Measurements from ENCODE around the gene CHTOP. TPM values are rescaled to one million over a fixed set of nuclear protein-coding genes. Genes with fewer than 3 reads are reported as not detected.

Gene CHTOP
- total and polyA plus RNA-seq, 2 experiments from 2014 or later: 26.9 to 42.2 TPM

DNA sequence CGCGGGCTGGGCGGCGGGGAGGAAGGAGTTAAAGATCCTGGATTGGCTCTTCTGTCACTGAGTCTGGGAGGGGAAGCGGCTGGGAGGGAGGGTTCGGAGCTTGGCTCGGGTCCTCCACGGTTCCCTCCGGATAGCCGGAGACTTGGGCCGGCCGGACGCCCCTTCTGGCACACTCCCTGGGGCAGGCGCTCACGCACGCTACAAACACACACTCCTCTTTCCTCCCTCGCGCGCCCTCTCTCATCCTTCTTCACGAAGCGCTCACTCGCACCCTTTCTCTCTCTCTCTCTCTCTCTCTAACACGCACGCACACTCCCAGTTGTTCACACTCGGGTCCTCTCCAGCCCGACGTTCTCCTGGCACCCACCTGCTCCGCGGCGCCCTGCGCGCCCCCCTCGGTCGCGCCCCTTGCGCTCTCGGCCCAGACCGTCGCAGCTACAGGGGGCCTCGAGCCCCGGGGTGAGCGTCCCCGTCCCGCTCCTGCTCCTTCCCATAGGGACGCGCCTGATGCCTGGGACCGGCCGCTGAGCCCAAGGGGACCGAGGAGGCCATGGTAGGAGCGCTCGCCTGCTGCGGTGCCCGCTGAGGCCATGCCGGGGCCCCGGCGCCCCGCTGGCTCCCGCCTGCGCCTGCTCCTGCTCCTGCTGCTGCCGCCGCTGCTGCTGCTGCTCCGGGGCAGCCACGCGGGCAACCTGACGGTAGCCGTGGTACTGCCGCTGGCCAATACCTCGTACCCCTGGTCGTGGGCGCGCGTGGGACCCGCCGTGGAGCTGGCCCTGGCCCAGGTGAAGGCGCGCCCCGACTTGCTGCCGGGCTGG lies 44.9 kb downstream of the CHTOP start, which contains the start of gene NPR1:
Gene NPR1, plus strand, starts transcription at position 170 of the 818 bp plus-strand sequence. Its CDS starts 421 bp downstream, at position 591.
- peak; percentile 74 for DNase-seq
- Histone ChIP-seq H2AFZ (peak within 1 kb of the TSS; percentile 77), H3K27me3 (replicated peaks; ENCODE audit: insufficient read depth) (peaks cover 7% of the 10 kb centered on the region; the same call in 1 of the 2 replicates), H3K36me3 (ENCODE audit: low read depth) (no peaks in the 10 kb centered on the region), H3K9ac (no peak within 1 kb of the TSS), H3K9me2 (ENCODE audit: insufficient read depth) (no peaks in the 10 kb centered on the region), H3K27ac (no peak within 1 kb of the TSS), H3K79me2 (ENCODE audit: insufficient read depth) (no peaks in the 10 kb centered on the region), H3K9me3 (ENCODE audit: low read depth) (no peaks in the 10 kb centered on the region), H3K4me1 (ENCODE audit: insufficient read depth) (no peaks in the 10 kb centered on the region), H3K4me3 (peak within 1 kb of the TSS; percentile 57), H4K20me1 (ENCODE audit: insufficient read depth) (no peaks in the 10 kb centered on the region), H3K4me2 (ENCODE audit: unreplicated experiment) (peak within 1 kb of the TSS; percentile 56), H3F3A (ENCODE audit: insufficient read depth) (no peaks in the 10 kb centered on the region)
- TF ChIP-seq EZH2phosphoT487 (IDR thresholded peaks at IDR 0.05; ENCODE audit: insufficient read depth, low read depth) (no peak), EZH2 (IDR thresholded peaks at IDR 0.05; ENCODE audit: insufficient read depth, poor library complexity, severe bottlenecking) (no peak)
- in situ Hi-C loops (cut with MboI): loop anchor here (5.0 kb wide), 1 partner anchor 309 kb away; the partner anchor contains the start of gene RAB13
- 1 to 2% methylated on average over 51 to 70 of the region's 78 CpGs for WGBS, 2 experiments (ENCODE audit: low coverage in 1 of 2, low lambda C conversion rate in 2 of 2, missing lambda C conversion rate in 2 of 2)

GRCh38 chr1:153679337-153680119 lies 45.7 kb downstream of the CHTOP start:
- WGBS, 2 experiments (ENCODE audit: low coverage in 1 of 2, low lambda C conversion rate in 2 of 2, missing lambda C conversion rate in 2 of 2): 6 to 8% methylated on average over 54 to 59 of the region's 73 CpGs
- peak; percentile 52 for DNase-seq
- Histone ChIP-seq H3K9me2 (ENCODE audit: insufficient read depth) (no peaks in the 10 kb centered on the region), H3K79me2 (ENCODE audit: insufficient read depth) (no peaks in the 10 kb centered on the region), H3K9me3 (ENCODE audit: low read depth) (no peaks in the 10 kb centered on the region), H3K9ac (no peak overlapping the region), H3F3A (ENCODE audit: insufficient read depth) (no peaks in the 10 kb centered on the region), H3K4me3 (peak overlapping the region; percentile 57), H3K36me3 (ENCODE audit: low read depth) (no peaks in the 10 kb centered on the region), H2AFZ (peak overlapping the region; percentile 77), H3K27me3 (replicated peaks; ENCODE audit: insufficient read depth) (peaks cover 7% of the 10 kb centered on the region; the same call in 1 of the 2 replicates), H3K4me2 (ENCODE audit: unreplicated experiment) (peak overlapping the region; percentile 56), H4K20me1 (ENCODE audit: insufficient read depth) (no peaks in the 10 kb centered on the region), H3K27ac (no peak overlapping the region), H3K4me1 (ENCODE audit: insufficient read depth) (no peaks in the 10 kb centered on the region)
- in situ Hi-C loops (cut with MboI): loop anchor here (5.0 kb wide), 1 partner anchor 308 kb away; the partner anchor contains the start of gene RAB13
- TF ChIP-seq EZH2 (IDR thresholded peaks at IDR 0.05; ENCODE audit: insufficient read depth, poor library complexity, severe bottlenecking) (peak; percentile 73), EZH2phosphoT487 (IDR thresholded peaks at IDR 0.05; ENCODE audit: insufficient read depth, low read depth) (no peak)

- DNase-seq: no peak
- 33 to 38% methylated on average over 1 to 10 of the region's 10 CpGs for WGBS, 2 experiments (ENCODE audit: low coverage in 1 of 2, low lambda C conversion rate in 2 of 2, missing lambda C conversion rate in 2 of 2)
- H3K4me2 ChIP-seq (ENCODE audit: unreplicated experiment): no peak overlapping the region
- no peaks in the 10 kb centered on the region for H3K4me1 ChIP-seq (ENCODE audit: insufficient read depth)
- H3K9me3 ChIP-seq (ENCODE audit: low read depth): no peaks in the 10 kb centered on the region
- no peaks in the 10 kb centered on the region for H3F3A ChIP-seq (ENCODE audit: insufficient read depth)
- no peaks in the 10 kb centered on the region for H3K79me2 ChIP-seq (ENCODE audit: insufficient read depth)
- H3K36me3 ChIP-seq (ENCODE audit: low read depth): no peaks in the 10 kb centered on the region
- H2AFZ ChIP-seq: no peak overlapping the region
- in situ Hi-C loops (cut with MboI): no loop called here
- H4K20me1 ChIP-seq (ENCODE audit: insufficient read depth): no peaks in the 10 kb centered on the region
- H3K9ac ChIP-seq: no peak overlapping the region
- no peak overlapping the region for H3K4me3 ChIP-seq
- H3K27me3 ChIP-seq (replicated peaks; ENCODE audit: insufficient read depth): peaks cover 7% of the 10 kb centered on the region; the same call in 1 of the 2 replicates
- no peak overlapping the region for H3K27ac ChIP-seq
- H3K9me2 ChIP-seq (ENCODE audit: insufficient read depth): no peaks in the 10 kb centered on the region
- TF ChIP-seq EZH2 (IDR thresholded peaks at IDR 0.05; ENCODE audit: insufficient read depth, poor library complexity, severe bottlenecking) (no peak), EZH2phosphoT487 (IDR thresholded peaks at IDR 0.05; ENCODE audit: insufficient read depth, low read depth) (no peak)
Measured at GRCh38 chr1:153680120-153680403, 46.2 kb downstream of the CHTOP start.

DNA sequence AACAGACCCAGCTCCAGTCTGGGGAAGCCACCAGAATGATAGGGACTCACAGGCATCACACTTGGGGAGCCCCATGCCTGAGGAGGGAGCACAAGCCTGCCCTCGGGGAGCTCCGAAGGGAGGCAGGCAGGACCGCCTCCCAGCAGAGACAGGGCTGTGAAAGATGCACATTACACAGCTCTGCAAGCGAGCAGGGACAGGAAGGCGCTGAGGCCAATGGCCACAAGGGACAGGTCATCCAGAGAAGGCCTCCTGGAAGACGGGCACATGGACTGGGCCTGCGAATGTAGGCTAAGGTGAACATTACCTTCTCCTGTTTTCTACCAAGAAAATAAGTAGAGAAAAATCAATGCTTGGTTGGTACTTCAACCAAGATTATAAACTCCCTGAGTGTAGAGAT lies 48.9 kb downstream of the CHTOP start:
- Histone ChIP-seq H3K4me3 (no peak overlapping the region), H3K4me2 (ENCODE audit: unreplicated experiment) (no peak overlapping the region), H3K9me3 (ENCODE audit: low read depth) (no peaks in the 10 kb centered on the region), H3K4me1 (ENCODE audit: insufficient read depth) (no peaks in the 10 kb centered on the region), H2AFZ (no peak overlapping the region), H3K27ac (no peak overlapping the region), H4K20me1 (ENCODE audit: insufficient read depth) (no peaks in the 10 kb centered on the region), H3K9me2 (ENCODE audit: insufficient read depth) (no peaks in the 10 kb centered on the region), H3K79me2 (ENCODE audit: insufficient read depth) (no peaks in the 10 kb centered on the region), H3K27me3 (replicated peaks; ENCODE audit: insufficient read depth) (peaks cover 7% of the 10 kb centered on the region; the same call in 1 of the 2 replicates), H3K36me3 (ENCODE audit: low read depth) (no peaks in the 10 kb centered on the region), H3K9ac (no peak overlapping the region), H3F3A (ENCODE audit: insufficient read depth) (no peaks in the 10 kb centered on the region)
- no peak for DNase-seq
- in situ Hi-C loops (cut with MboI): no loop called here
- TF ChIP-seq EZH2phosphoT487 (IDR thresholded peaks at IDR 0.05; ENCODE audit: insufficient read depth, low read depth) (no peak), EZH2 (IDR thresholded peaks at IDR 0.05; ENCODE audit: insufficient read depth, poor library complexity, severe bottlenecking) (no peak)
- 76 to 84% methylated on average over 6 to 7 of the region's 7 CpGs for WGBS, 2 experiments (ENCODE audit: low coverage in 1 of 2, low lambda C conversion rate in 2 of 2, missing lambda C conversion rate in 2 of 2)

Data from GM23248 (cell line).